ENCODE results near the gene ATG4D. TPM values are rescaled to one million over a fixed set of nuclear protein-coding genes. Genes with fewer than 3 reads are reported as not detected.

ATG4D gene
- total RNA-seq, 4 donors from 2014 or later, result 79.9 to 164 (median 100) TPM

- H3K27ac ChIP-seq, result no peak overlapping the region
- in situ Hi-C loops (cut with MboI; ENCODE audit: low pct_ligation_motif_present in 1 of 4, low pct_unique_long_range_greater_than_20kb in 1 of 4, low sequenced_read_pairs in 3 of 4) (no loop called here), intact Hi-C loops (cut with DNase I; ENCODE audit: low total_unique reads) (no loop called here)
- no peak overlapping the region for H3K4me3 ChIP-seq
- TF ChIP-seq POLR2AphosphoS5 (IDR thresholded peaks at IDR 0.05) (no peak), POLR2A (IDR thresholded peaks at IDR 0.05) (no peak), EP300 (IDR thresholded peaks at IDR 0.05; ENCODE audit: low read depth) (no peak)
- H3K27me3 ChIP-seq, result no peaks in the 10 kb centered on the region
- H3K9me3 ChIP-seq, result no peaks in the 10 kb centered on the region
- DNase-seq, result no peak
- H3K4me1 ChIP-seq, result peaks cover 0 to 4% (median 2%) of the 10 kb centered on the region in 4 donors
- peaks cover 0 to 8% (median 0%) of the 10 kb centered on the region in 4 donors for H3K36me3 ChIP-seq
- 96% methylated on average over 6 of the region's 6 CpGs; no CpG with 5 or more reads in 1 of the 2 donors for WGBS, 2 donors (ENCODE audit: low coverage in 1 of 2)
These were observed 34.2 kb downstream of the ATG4D start for GRCh38 chr19:10577951-10578350.

- Histone ChIP-seq H3K36me3 (peaks cover 0 to 8% (median 0%) of the 10 kb centered on the region in 4 donors), H3K27ac (no peak overlapping the region), H3K9me3 (no peaks in the 10 kb centered on the region), H3K4me3 (no peak overlapping the region), H3K27me3 (no peaks in the 10 kb centered on the region), H3K4me1 (peaks cover 0 to 4% (median 2%) of the 10 kb centered on the region in 4 donors)
- in situ Hi-C loops (cut with MboI; ENCODE audit: low pct_ligation_motif_present in 1 of 4, low pct_unique_long_range_greater_than_20kb in 1 of 4, low sequenced_read_pairs in 3 of 4) (loop anchor here (5.0 to 10.0 kb wide), 2 partner anchors 61 to 64 kb away; no protein-coding TSS in a partner anchor), intact Hi-C loops (cut with DNase I; ENCODE audit: low total_unique reads) (no loop called here)
- peak; percentile 91 for DNase-seq
- 34% methylated on average over 31 of the region's 31 CpGs; no CpG with 5 or more reads in 1 of the 2 donors for WGBS, 2 donors (ENCODE audit: low coverage in 1 of 2)
- TF ChIP-seq EP300 (IDR thresholded peaks at IDR 0.05; ENCODE audit: low read depth) (no peak), CTCF (IDR thresholded peaks at IDR 0.05) (peak; percentile 98 to 100 (median 98))
These were observed 37.4 kb downstream of the ATG4D start for GRCh38 chr19:10580979-10581631.

- in situ Hi-C loops (cut with MboI; ENCODE audit: low pct_ligation_motif_present in 1 of 4, low pct_unique_long_range_greater_than_20kb in 1 of 4, low sequenced_read_pairs in 3 of 4), result loop anchor here (5.0 to 10.0 kb wide), 2 partner anchors 60 to 63 kb away; no protein-coding TSS in a partner anchor
- peaks cover 6% of the 10 kb centered on the region for H3K27me3 ChIP-seq
- 93 to 97% methylated on average over 10 to 13 of the region's 13 CpGs for WGBS, 2 donors (ENCODE audit: low coverage in 1 of 2)
- DNase-seq, result no peak
- H3K4me1 ChIP-seq, result peaks cover 0 to 4% (median 2%) of the 10 kb centered on the region in 4 donors
- H3K9me3 ChIP-seq, result no peaks in the 10 kb centered on the region
- TF ChIP-seq CTCF (IDR thresholded peaks at IDR 0.05), result no peak
- TF ChIP-seq POLR2AphosphoS5 (IDR thresholded peaks at IDR 0.05), result no peak
- TF ChIP-seq POLR2A (IDR thresholded peaks at IDR 0.05), result no peak
- no peak for TF ChIP-seq EP300 (IDR thresholded peaks at IDR 0.05; ENCODE audit: low read depth)
- H3K27ac ChIP-seq, result no peak overlapping the region
- intact Hi-C loops (cut with DNase I; ENCODE audit: low total_unique reads), result no loop called here
- peaks cover 0 to 8% (median 0%) of the 10 kb centered on the region in 4 donors for H3K36me3 ChIP-seq
- H3K4me3 ChIP-seq, result no peak overlapping the region
These were observed 38.4 kb downstream of the ATG4D start for GRCh38 chr19:10582091-10582490.

- no peaks in the 10 kb centered on the region for H3K9me3 ChIP-seq
- H3K4me3 ChIP-seq, result no peak overlapping the region
- intact Hi-C loops (cut with DNase I; ENCODE audit: low total_unique reads) (no loop called here), in situ Hi-C loops (cut with MboI; ENCODE audit: low pct_ligation_motif_present in 1 of 4, low pct_unique_long_range_greater_than_20kb in 1 of 4, low sequenced_read_pairs in 3 of 4) (loop anchor here (5.0 to 10.0 kb wide), 2 partner anchors 59 to 62 kb away; no protein-coding TSS in a partner anchor)
- no peak for DNase-seq
- peaks cover 0 to 4% (median 2%) of the 10 kb centered on the region in 4 donors for H3K4me1 ChIP-seq
- no peak overlapping the region for H3K27ac ChIP-seq
- H3K36me3 ChIP-seq, result peaks cover 0 to 4% (median 0%) of the 10 kb centered on the region in 4 donors
- peaks cover 14% of the 10 kb centered on the region for H3K27me3 ChIP-seq
- TF ChIP-seq EP300 (IDR thresholded peaks at IDR 0.05; ENCODE audit: low read depth) (no peak), POLR2A (IDR thresholded peaks at IDR 0.05) (no peak), CTCF (IDR thresholded peaks at IDR 0.05) (no peak), POLR2AphosphoS5 (IDR thresholded peaks at IDR 0.05) (no peak)
- WGBS, 2 donors (ENCODE audit: low coverage in 1 of 2), result 85 to 96% methylated on average over 5 to 9 of the region's 9 CpGs
These were observed 39.5 kb downstream of the ATG4D start for GRCh38 chr19:10583036-10583776.

Data from transverse colon (tissue), 4 donors.